Activated CD4-positive, alpha-beta T cell treated with anti-CD3 and anti-CD28 coated beads, Interleukin-2, amount 10 ng/mL, durations not matched to agents 7 days and 5 days (primary cell): ENCODE results near the gene NUTM2A. TPM values are rescaled to one million over a fixed set of nuclear protein-coding genes. Genes with fewer than 3 reads are reported as not detected.
"Not testable (repeated sequence)": the region's sequence is repeated elsewhere in the genome, so short reads cannot be mapped to it uniquely, and the experiment has no call there.

Source experiments
- CTCF ChIA-PET: fragments of 350-600 bp; sonication (Branson Sonifier 250); formaldehyde crosslinking; loops from one replicate; lab custom pipeline; 2021; ENCODE audit warnings: antibody characterized with exemption; lab: Charles Lee
- POLR2A ChIA-PET: fragments of 350-600 bp; sonication (Branson Sonifier 250); formaldehyde crosslinking; loops from one replicate; lab custom pipeline; 2021; ENCODE audit warnings: antibody characterized with exemption; lab: Charles Lee
- DNase-seq: peaks from one replicate; pipeline ENCODE4 v3.0.0-alpha.2; 2020
- H3K27ac Mint-ChIP-seq: one replicate; pipeline ENCODE4 v1.8.0; 2021; ENCODE audit warnings: mild to moderate bottlenecking, moderate library complexity, mixed read lengths
- H3K27me3 Mint-ChIP-seq: one replicate; pipeline ENCODE4 v1.8.0; 2021; ENCODE audit warnings: mixed read lengths
- H3K36me3 Mint-ChIP-seq: one replicate; pipeline ENCODE4 v1.8.0; 2021; ENCODE audit warnings: low read depth, mixed read lengths
- H3K4me1 Mint-ChIP-seq: one replicate; pipeline ENCODE4 v1.8.0; 2021; ENCODE audit warnings: mixed read lengths
- H3K4me3 Mint-ChIP-seq: one replicate; pipeline ENCODE4 v1.8.0; 2021; ENCODE audit warnings: mild to moderate bottlenecking, moderate library complexity, mixed read lengths
- H3K9me3 Mint-ChIP-seq: one replicate; pipeline ENCODE4 v1.8.0; 2021; ENCODE audit warnings: mixed read lengths
- total RNA-seq, 2 experiments: library from RNA; stranded (reverse); gene quantifications; one replicate each; pipeline ENCODE4 v1.2.3, GENCODE V29; 2021

The NUTM2A gene, protein sequence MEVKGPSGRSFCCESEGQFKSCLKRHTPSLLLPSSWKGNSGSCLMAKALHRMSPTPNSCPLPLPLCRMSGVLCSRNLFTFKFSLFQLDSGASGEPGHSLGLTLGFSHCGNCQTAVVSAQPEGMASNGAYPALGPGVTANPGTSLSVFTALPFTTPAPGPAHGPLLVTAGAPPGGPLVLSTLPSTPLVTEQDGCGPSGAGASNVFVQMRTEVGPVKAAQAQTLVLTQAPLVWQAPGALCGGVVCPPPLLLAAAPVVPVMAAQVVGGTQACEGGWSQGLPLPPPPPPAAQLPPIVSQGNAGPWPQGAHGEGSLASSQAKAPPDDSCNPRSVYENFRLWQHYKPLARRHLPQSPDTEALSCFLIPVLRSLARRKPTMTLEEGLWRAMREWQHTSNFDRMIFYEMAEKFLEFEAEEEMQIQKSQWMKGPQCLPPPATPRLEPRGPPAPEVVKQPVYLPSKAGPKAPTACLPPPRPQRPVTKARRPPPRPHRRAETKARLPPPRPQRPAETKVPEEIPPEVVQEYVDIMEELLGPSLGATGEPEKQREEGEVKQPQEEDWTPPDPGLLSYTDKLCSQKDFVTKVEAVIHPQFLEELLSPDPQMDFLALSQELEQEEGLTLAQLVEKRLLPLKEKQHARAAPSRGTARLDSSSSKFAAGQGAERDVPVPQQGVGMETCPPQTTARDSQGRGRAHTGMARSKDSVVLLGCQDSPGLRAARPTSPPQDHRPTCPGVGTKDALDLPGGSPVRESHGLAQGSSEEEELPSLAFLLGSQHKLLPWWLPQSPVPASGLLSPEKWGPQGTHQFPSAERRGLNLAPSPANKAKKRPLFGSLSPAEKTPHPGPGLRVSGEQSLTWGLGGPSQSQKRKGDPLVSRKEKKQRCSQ
- total RNA-seq = under 1 TPM; 0.75 to 0.89 TPM

DNA sequence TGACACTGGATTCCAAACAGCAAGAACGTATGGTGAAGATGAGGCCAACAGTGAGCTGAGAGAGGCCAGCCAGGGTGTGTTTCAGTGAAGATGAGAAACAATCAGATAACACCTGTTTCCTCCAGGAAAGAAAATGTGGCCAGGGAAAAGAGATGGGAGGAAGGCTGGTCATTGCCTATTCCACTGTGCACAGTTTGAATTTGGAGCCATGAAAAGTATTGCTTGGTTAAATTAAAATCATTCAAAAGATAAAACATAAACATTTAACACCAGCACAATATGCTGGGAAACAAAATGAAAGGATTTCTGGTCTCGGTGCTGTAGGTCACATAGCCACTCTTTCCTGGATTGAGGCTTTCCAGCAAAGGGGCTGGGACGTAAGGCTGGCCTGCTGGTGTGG lies at the start of gene NUTM2A:
TSS of gene NUTM2A (plus strand) at position 301 of the 400 bp plus-strand sequence. CDS start 383 bp downstream, outside the sequence.
- POLR2A ChIA-PET, H3K4me3 Mint-ChIP-seq, CTCF ChIA-PET, H3K36me3 Mint-ChIP-seq, DNase-seq, H3K27me3 Mint-ChIP-seq, H3K4me1 Mint-ChIP-seq, H3K27ac Mint-ChIP-seq, H3K9me3 Mint-ChIP-seq: not testable (repeated sequence)

DNA sequence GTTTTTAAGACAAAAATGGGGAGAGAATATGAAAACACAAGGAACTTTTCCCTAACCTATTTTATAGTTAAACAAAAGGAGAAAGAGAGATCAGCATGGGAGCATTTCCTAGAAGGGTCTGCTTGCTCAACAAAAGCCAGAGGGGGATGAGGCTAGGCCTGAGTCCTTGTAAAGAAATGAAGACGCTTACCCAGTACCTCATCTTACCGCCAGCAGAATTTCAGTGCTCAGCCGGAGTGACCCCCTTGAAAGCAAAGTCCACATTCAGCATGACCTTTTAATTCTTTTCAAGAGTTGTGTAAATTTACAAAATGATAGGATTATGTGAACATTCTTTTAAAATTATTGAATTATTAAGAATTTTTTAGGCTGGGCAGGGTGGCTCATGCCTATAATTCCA lies 47.7 kb upstream of the NUTM2A start:
- CTCF ChIA-PET, H3K27ac Mint-ChIP-seq: not testable (repeated sequence)

DNA sequence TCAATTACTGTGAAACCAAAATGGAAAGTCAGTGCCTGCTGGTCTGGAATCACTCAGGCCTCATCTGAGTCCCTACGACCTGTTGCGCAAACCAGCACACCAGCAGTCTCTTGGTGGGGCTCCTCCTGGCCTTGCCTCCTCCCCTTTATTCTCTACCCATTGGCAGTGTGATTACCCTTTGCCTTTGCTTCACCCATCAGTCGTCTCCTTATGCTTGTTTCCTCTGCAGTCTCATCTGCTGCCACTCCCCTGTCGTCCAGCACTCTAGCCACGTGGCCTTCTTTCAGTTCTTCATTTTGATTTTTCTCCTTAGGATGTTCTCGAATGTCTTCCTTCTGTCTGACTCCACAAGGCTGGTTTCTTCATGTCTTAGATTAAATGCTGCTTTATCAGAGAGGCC lies 40.8 kb upstream of the NUTM2A start:
- H3K27ac Mint-ChIP-seq, H3K27me3 Mint-ChIP-seq, DNase-seq, H3K4me1 Mint-ChIP-seq, H3K4me3 Mint-ChIP-seq, POLR2A ChIA-PET, CTCF ChIA-PET: not testable (repeated sequence)
- H3K36me3 Mint-ChIP-seq = peaks cover 50% of the 10 kb centered on the region
- peaks cover 14% of the 10 kb centered on the region for H3K9me3 Mint-ChIP-seq

More for the DNA sequence above, 47.7 kb upstream of the NUTM2A start:
- DNase-seq, H3K4me3 Mint-ChIP-seq, H3K9me3 Mint-ChIP-seq, H3K27me3 Mint-ChIP-seq, H3K36me3 Mint-ChIP-seq, POLR2A ChIA-PET, H3K4me1 Mint-ChIP-seq: not testable (repeated sequence)

DNA sequence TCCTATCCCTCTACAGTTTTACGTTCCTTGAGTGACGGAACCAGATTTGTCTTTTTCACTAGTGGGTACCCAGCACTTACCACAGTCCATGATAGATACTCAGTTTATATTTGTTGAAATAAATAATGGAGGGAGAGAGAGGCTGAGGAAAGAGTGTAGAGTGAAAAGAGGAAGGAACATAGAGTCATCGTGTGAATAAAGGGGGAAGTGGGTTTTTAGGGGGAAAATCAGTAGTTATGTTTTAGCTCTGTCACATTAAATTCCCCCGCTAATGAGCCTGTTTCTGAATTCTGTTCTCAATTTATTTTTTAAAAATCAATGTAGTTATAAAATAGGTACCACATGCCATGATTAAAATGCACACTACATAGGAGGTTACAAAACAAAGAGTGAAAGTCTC lies 39.2 kb upstream of the NUTM2A start:
- POLR2A ChIA-PET, H3K4me3 Mint-ChIP-seq, H3K27me3 Mint-ChIP-seq, CTCF ChIA-PET, DNase-seq, H3K4me1 Mint-ChIP-seq, H3K27ac Mint-ChIP-seq: not testable (repeated sequence)
- H3K9me3 Mint-ChIP-seq = peaks cover 14% of the 10 kb centered on the region
- peaks cover 49% of the 10 kb centered on the region for H3K36me3 Mint-ChIP-seq

DNA sequence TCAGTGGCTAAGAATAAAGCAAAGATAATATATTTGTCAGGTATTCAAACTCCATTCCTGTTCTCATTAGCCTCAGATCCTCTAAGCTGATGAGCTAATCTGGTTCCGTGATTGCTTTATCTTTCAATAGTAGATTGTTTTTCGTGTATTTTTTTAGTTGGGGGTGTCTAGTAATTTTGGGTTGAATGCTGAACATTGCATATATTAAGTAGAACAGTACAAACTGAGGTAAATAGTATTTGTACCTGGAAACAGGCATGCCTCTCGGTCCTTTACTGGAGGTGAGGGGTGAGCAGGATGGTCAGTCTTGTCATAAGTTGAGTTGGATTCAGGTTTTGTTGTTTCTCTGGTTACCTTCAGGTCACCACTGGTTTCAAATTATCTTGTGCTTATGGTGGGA lies 37.7 kb upstream of the NUTM2A start:
- peaks cover 55% of the 10 kb centered on the region for H3K36me3 Mint-ChIP-seq
- H3K4me1 Mint-ChIP-seq, H3K4me3 Mint-ChIP-seq, POLR2A ChIA-PET, CTCF ChIA-PET, H3K27me3 Mint-ChIP-seq, H3K27ac Mint-ChIP-seq, DNase-seq: not testable (repeated sequence)
- H3K9me3 Mint-ChIP-seq = peaks cover 14% of the 10 kb centered on the region

DNA sequence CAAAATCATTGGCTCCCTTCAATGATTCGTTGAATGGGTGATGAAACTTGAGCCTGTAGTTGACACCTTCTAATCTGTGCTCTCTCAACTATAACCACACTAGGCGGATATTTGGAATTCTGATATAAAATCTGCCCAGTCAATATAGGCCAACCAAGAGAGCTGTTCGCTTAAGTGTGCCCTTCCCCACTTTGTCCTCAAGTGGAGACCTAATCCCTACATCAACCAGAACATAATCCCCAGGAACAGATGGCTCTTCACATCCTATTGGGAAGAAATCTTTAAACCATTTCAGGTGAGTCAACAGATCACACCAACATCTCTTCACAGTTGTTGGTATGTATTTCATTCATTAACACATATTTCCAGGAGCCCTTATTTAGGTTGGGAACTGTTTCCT lies 33.4 kb upstream of the NUTM2A start:
- H3K4me1 Mint-ChIP-seq, CTCF ChIA-PET, DNase-seq: not testable (repeated sequence)

DNA sequence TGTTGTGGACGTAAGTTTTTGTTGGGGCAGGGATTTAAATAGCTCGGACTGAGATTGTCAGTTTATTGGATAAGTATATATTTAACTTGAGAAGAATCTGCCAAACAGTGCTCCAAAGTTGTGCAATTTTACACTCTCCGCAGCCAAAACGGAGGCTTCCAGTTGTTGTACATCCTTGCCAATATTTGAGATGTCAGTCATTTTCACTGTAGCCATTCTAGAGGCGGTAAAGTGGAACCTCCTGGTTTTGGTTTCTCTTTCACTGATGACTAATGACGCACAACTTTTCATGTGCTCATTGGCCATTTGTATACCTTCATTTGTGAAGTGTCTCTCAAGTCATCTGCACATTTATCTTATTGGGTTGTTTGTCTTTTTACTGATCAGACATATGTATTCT lies 24.3 kb upstream of the NUTM2A start:
- CTCF ChIA-PET, H3K9me3 Mint-ChIP-seq, H3K27me3 Mint-ChIP-seq, H3K36me3 Mint-ChIP-seq, POLR2A ChIA-PET: not testable (repeated sequence)
- peak overlapping the region; percentile 57 for H3K27ac Mint-ChIP-seq
- H3K4me1 Mint-ChIP-seq = peaks cover 17% of the 10 kb centered on the region
- DNase-seq = peak; percentile 43
- peak overlapping the region; percentile 27 for H3K4me3 Mint-ChIP-seq

More for the DNA sequence above, 33.4 kb upstream of the NUTM2A start:
- H3K27ac Mint-ChIP-seq, H3K4me3 Mint-ChIP-seq, H3K9me3 Mint-ChIP-seq, POLR2A ChIA-PET, H3K27me3 Mint-ChIP-seq: not testable (repeated sequence)
- H3K36me3 Mint-ChIP-seq = peaks cover 32% of the 10 kb centered on the region

DNA sequence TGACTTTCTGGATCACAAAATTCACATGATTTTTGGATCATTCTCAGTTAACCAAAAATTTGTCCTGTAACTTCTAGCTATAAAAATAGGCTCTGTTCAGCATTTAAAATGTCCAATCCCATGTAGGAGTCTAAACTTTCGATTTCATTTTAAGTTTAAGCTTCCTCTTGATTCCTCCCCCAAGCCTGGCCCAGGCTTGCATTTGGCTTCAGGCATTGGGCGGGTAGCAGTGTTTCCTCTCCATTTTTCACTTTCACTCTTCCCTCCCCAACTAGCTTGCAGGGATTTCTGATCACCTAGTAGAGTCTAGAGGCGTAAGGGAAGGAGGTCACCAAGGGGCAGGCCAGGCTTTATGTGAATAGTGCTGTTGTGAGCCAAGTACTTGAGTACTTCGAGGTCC lies 20.4 kb upstream of the NUTM2A start:
- H3K4me3 Mint-ChIP-seq, H3K36me3 Mint-ChIP-seq, H3K27ac Mint-ChIP-seq, POLR2A ChIA-PET, H3K9me3 Mint-ChIP-seq, CTCF ChIA-PET, H3K27me3 Mint-ChIP-seq: not testable (repeated sequence)
- DNase-seq = peak; percentile 40
- peaks cover 17% of the 10 kb centered on the region for H3K4me1 Mint-ChIP-seq

DNA sequence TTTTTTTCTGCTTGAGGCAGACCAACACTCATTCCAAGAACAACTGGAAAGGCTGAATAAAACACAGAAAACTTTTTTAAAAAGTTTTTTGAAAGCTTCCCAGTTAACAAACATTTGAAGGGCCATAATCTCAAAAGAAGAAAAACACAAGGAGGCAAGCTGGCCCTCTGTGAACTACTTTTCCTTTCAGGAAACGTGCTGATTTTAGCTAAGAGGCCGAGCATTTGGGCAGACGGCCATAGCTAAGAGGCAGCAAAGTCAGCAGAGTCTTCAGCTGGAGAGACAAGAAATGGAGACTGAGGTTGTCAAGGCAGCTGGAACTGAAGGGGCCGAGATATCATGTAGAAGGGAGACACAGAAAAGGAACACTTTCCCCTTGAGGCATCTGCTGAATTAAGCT lies 18.3 kb upstream of the NUTM2A start:
- H3K27ac Mint-ChIP-seq, DNase-seq, H3K27me3 Mint-ChIP-seq, H3K36me3 Mint-ChIP-seq, H3K9me3 Mint-ChIP-seq, H3K4me3 Mint-ChIP-seq, POLR2A ChIA-PET: not testable (repeated sequence)
- CTCF ChIA-PET = interaction anchor here (0.6 kb wide), 1 partner anchor 1126 kb away, joined by 3 read pairs; no protein-coding TSS in a partner anchor
- H3K4me1 Mint-ChIP-seq = peaks cover 11% of the 10 kb centered on the region

DNA sequence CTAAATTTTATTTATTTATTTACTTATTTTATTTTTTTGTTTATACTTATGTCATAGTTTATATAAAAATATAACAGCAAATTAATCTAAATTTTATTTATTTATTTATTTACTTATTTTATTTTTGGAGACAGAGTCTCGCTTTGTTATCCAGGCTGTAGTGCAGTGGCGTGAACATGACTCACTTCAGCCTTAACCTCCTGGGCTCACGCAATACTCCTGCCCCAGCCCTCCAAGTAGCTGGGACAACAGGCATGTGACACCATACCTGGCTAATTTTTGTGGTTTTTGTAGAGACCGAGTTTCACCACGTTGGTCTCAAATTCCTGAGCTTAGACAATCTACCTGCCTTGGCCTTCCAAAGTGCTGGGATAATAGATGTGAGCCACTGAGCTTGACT lies 14.9 kb upstream of the NUTM2A start:
- DNase-seq, H3K9me3 Mint-ChIP-seq, H3K4me3 Mint-ChIP-seq, H3K27me3 Mint-ChIP-seq, H3K36me3 Mint-ChIP-seq, POLR2A ChIA-PET, H3K27ac Mint-ChIP-seq, CTCF ChIA-PET: not testable (repeated sequence)
- peaks cover 19% of the 10 kb centered on the region for H3K4me1 Mint-ChIP-seq

DNA sequence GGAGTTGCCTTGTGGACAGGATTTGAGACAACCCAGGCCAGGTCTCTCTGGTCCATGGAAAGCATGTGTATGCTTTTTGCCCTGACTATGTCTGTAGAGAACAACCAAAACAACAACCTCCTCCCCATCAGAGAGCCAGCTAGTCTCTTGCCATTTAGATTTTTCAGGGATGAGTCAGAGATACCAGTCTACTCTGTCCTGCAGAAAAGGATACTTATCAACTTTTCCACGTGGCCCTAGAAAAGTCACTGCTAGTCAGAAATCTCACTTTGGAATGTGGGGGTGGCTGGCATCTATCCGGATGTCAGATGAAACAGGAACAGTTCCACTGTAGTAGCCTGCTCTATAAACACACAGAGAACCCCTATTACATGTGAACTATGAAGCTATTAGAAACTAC lies 13.4 kb upstream of the NUTM2A start:
- H3K4me3 Mint-ChIP-seq, DNase-seq, CTCF ChIA-PET, H3K27ac Mint-ChIP-seq, H3K27me3 Mint-ChIP-seq, H3K9me3 Mint-ChIP-seq, POLR2A ChIA-PET, H3K36me3 Mint-ChIP-seq: not testable (repeated sequence)
- H3K4me1 Mint-ChIP-seq = peaks cover 20% of the 10 kb centered on the region

DNA sequence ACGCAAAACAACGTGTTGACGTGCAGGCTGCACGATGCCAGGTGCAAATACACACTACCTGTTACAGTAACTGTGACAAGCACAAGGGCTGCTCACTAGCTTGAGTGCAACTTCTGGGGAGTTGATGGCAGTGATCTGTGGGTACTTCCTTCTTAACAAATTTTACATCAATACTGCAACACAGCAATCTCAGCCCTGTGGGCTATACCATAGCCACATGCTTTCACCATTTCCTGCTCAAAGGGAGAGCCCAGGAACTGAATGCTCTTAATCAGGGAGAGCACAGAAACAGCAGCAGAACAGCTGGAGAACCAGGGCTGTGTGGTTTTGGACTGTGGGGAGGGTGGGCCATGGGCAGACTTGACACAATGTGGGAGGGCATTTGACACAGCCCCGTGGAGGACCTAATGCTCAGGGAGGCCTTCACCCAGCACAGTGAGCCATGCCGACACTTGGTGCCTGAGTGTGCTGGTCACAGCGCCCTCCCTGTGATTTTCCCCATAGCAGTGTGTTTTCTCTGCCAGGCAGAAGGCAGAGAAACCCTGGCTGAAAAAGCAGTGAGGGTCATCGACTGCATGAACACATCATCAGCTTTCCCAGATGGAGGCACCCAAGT lies 12.0 kb upstream of the NUTM2A start:
- CTCF ChIA-PET = not testable (repeated sequence)

DNA sequence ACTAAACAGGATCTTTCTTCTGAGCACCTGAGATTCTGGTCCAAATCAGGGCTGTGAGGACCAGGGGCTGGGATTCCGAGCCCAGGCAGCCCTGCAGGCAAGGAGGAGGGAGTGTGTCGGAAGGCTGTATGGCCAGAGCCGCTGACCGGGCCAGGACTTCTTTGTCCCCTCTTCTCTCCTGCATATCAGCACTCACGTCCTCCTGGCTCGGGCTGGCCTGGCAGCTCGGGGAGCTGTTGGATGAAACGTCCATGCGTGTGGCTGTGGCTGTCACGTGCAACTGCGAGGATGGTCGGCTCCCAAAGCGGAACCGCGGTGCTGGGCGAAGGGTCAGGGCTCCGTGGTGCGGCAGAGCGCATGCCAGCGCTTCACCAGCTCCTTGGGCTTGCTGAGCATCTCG lies 11.4 kb upstream of the NUTM2A start:
- DNase-seq, H3K36me3 Mint-ChIP-seq, CTCF ChIA-PET, H3K4me3 Mint-ChIP-seq, H3K9me3 Mint-ChIP-seq, H3K27ac Mint-ChIP-seq, H3K27me3 Mint-ChIP-seq, POLR2A ChIA-PET: not testable (repeated sequence)
- H3K4me1 Mint-ChIP-seq = peaks cover 25% of the 10 kb centered on the region

More for the DNA sequence above, 12.0 kb upstream of the NUTM2A start:
- POLR2A ChIA-PET, H3K27me3 Mint-ChIP-seq, H3K27ac Mint-ChIP-seq, H3K4me3 Mint-ChIP-seq, H3K36me3 Mint-ChIP-seq, DNase-seq, H3K9me3 Mint-ChIP-seq: not testable (repeated sequence)
- peaks cover 23% of the 10 kb centered on the region for H3K4me1 Mint-ChIP-seq
